GM12878 (cell line): ENCODE data around the gene AGAP3.

Experiments used
- ATF7 ChIP-seq: fragments of 450-650 bp; IDR thresholded peaks from 2 replicates; pipeline ENCODE4 v1.6.1; 2016; ENCODE audit warnings: low read depth, mild to moderate bottlenecking
- CEBPB ChIP-seq, 2 experiments: fragments of 150-350 bp in 1 of 2; IDR thresholded peaks; 2 replicates each; pipeline ENCODE4 v1.6.1; 2012 to 2014; ENCODE audit warnings: low read depth in 2 of 2, low read length in 2 of 2, borderline replicate concordance in 1 of 2, inconsistent platforms in 1 of 2
- CTCF ChIP-seq, 3 experiments: IDR thresholded peaks in 2 of 3; conservative IDR thresholded peaks in 1 of 3; 2 replicates each; pipeline ENCODE4 v1.5.1; 2011; ENCODE audit warnings: low read depth in 3 of 3, low read length in 3 of 3, mild to moderate bottlenecking in 3 of 3, control low read depth in 2 of 3, moderate library complexity in 2 of 3, inconsistent platforms in 1 of 3, mixed read lengths in 1 of 3; ENCODE audit not compliant: control insufficient read depth in 2 of 3, insufficient read depth in 1 of 3; ENCODE audit errors: extremely low read depth in 1 of 3
- EZH2 ChIP-seq: IDR thresholded peaks from 2 replicates; pipeline ENCODE4 v1.6.1; 2012; ENCODE audit warnings: low read depth, mild to moderate bottlenecking, control low read depth, inconsistent platforms, low read length, borderline replicate concordance; ENCODE audit not compliant: control insufficient read depth
- MAX ChIP-seq: IDR thresholded peaks from 2 replicates; pipeline ENCODE4 v1.6.1; 2012; ENCODE audit warnings: low read depth, low read length, improper control_type of control experiment
- MYC ChIP-seq: IDR thresholded peaks from 2 replicates; pipeline ENCODE4 v1.6.1; 2011; ENCODE audit warnings: mild to moderate bottlenecking, low read length, moderate library complexity, inconsistent platforms; ENCODE audit not compliant: insufficient read depth, insufficient replicate concordance, insufficient read length, severe bottlenecking
- POLR2AphosphoS5 ChIP-seq: IDR thresholded peaks from 2 replicates; pipeline ENCODE4 v1.6.1; 2011; ENCODE audit warnings: mild to moderate bottlenecking, low read length, inconsistent platforms
- REST ChIP-seq: IDR thresholded peaks from 2 replicates; pipeline ENCODE4 v1.6.1; 2012; ENCODE audit warnings: mild to moderate bottlenecking, low read depth, low read length
- SUZ12 ChIP-seq: fragments of 200-600 bp; sonication (generic); IDR thresholded peaks from one replicate; pipeline ENCODE4 v1.6.1; 2018; ENCODE audit warnings: antibody characterized with exemption, mild to moderate bottlenecking; ENCODE audit not compliant: unreplicated experiment
- TAF1 ChIP-seq: IDR thresholded peaks from 2 replicates; pipeline ENCODE4 v1.6.1; 2011; ENCODE audit warnings: mild to moderate bottlenecking, low read depth, low read length, borderline replicate concordance
- USF1 ChIP-seq: IDR thresholded peaks from 2 replicates; pipeline ENCODE4 v1.6.1; 2011; ENCODE audit warnings: borderline replicate concordance, low read depth, mild to moderate bottlenecking, moderate library complexity, mixed read lengths, low read length; ENCODE audit not compliant: insufficient read depth; ENCODE audit errors: extremely low read length
- USF2 ChIP-seq: IDR thresholded peaks from 2 replicates; pipeline ENCODE4 v1.6.1; 2011; ENCODE audit warnings: low read depth, low read length, improper control_type of control experiment, borderline replicate concordance
- ZBTB33 ChIP-seq: fragments of 450-650 bp; IDR thresholded peaks from 2 replicates; pipeline ENCODE4 v1.6.1; 2017; ENCODE audit warnings: mild to moderate bottlenecking

- TF ChIP-seq CTCF (IDR thresholded peaks at IDR 0.05 in 2 of 3, conservative IDR thresholded peaks at IDR 0.05 in 1 of 3; ENCODE audit: control insufficient read depth in 2 of 3, extremely low read depth in 1 of 3, insufficient read depth in 1 of 3, low read depth in 3 of 3, low read length in 3 of 3) (no peak), POLR2AphosphoS5 (no peak), USF1 (no peak), TAF1 (no peak), MAX (no peak), SUZ12 (no peak), ZBTB33 (no peak), REST (no peak), ATF7 (no peak), USF2 (no peak), MYC (no peak), EZH2 (no peak), CEBPB (IDR thresholded peaks at IDR 0.05; ENCODE audit: borderline replicate concordance in 1 of 2, low read depth in 2 of 2, low read length in 2 of 2) (no peak)
Observed at GRCh38 chr7:151193203-151193978, 107.1 kb downstream of the AGAP3 start.
